ENCODE data around the gene ANXA4. TPM values are rescaled to one million over a fixed set of nuclear protein-coding genes. Genes with fewer than 3 reads are reported as not detected.
"Not testable (repeated sequence)": the region's sequence is repeated elsewhere in the genome, so short reads cannot be mapped to it uniquely, and the experiment has no call there.

The ANXA4 gene
- polyA plus RNA-seq, 10 donors: 24.4 to 40.2 (median 29.1) TPM

DNA sequence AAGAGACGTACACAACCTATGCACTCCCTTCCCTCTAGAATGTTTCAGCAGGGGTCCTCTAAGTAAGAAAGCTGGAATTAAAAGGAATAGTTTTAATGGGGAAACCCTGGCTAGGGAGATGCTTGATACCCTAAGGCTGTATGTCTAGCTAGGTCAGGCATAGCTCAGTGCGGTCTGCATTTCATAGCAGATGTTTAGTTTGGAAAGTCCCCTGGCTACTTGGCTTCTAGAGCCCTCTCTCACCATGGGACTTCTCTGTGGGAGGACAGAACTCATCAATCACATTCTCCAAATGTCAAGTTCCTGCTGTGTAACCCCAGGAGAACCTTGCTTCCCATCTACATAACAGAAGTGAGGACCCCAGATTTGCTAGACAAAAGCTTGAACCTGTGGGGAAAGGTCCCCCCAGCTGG, 24.1 kb upstream of the ANXA4 start:
- DNase-seq: no peak

- no peak for DNase-seq
Observed at GRCh38 chr2:69718338-69718965, 23.5 kb upstream of the ANXA4 start.

- no peak for DNase-seq
Observed at GRCh38 chr2:69720404-69720803, 21.5 kb upstream of the ANXA4 start.

DNA sequence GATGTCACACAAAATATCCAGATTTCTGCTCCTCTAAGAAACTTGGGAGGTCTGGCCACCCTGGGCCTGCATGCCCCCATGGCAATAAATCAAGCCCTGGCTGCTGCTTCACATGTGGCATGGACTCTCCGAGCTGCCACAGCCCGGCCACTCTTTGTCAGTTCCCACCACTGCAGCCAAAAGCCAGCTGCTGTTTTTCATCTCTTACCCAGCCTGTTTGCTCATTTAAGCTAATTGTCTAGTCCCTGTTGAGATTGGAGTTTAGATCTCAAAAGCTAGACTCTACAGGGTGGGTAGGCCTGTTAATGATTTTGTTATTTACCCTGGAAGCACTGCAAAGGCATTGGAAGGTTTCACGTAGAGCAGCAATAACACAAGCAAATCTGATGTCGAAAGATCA, 20.9 kb upstream of the ANXA4 start:
- DNase-seq: no peak

DNA sequence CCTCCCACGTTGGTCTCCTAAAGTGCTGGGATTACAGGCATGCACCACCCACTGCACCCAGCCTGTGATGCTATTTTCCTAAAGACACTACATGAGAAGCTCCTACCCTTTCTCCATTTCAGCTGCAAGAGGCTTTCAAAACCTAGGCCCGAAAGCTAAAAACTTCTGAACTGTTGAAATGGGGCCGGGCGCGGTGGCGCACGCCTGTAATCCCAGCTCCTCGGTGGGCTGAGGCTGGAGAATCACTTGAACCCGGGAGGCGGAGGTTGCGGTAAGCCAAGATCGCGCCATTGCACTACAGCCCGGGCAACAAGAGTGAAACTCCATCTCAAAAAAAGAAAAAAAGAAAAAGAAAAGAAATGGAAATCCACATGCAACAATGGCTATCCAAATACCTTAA, 18.1 kb upstream of the ANXA4 start:
- no peak for DNase-seq

GRCh38 chr2:69724540-69725159, 17.3 kb upstream of the ANXA4 start:
- peak; percentile 75 to 89 (median 86) for DNase-seq

DNA sequence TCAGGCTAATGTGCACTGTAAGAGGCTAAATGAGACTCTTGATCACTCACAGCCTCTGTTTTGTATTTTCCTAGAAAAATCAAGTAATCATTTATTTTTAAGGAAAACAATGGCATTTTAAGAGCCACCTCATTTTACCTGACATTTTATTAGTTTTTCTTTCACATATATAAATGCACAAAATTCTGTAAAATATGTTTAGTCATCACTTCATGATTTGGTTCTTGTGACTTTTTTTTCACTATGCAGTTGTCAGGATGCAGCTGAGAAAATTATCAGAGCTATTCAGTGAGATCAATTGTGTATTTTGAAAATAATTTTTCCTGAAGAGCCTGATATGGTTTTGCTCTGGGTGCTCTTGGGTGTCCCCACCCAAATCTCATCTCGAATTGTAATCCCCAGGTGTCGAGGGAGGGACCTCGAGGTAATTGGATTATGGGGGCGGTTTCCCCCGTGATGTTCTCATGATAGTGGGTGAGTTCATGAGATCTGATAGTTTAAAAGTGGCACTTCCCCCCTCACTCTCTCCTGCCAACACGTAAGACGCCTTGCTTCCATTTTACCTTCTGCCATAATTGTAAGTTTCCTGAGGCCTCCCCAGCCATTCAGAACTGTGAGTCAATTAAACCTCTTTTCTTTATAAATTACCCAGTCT, 16.1 kb upstream of the ANXA4 start:
- no peak for DNase-seq

- no peak for DNase-seq
Observed at GRCh38 chr2:69729266-69729665, 12.7 kb upstream of the ANXA4 start.

DNA sequence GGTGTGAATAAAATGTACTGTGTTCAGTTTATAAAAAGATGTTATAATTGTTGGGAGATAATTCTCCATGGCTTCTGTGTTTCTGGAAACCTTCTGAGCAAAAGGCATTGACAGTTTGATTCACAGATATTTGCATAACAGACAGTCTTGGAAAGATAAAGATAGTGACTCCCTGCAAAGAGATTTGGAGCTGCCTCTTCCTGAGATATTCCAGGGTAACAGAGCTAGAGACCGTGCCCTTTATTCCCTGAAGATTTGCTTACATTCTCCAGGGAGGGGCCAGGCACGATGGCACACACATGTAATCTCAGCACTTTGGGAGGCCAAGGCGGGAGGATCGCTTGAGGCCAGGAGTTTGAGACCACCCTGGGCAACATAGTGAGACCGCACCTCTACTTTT, 12.2 kb upstream of the ANXA4 start:
- DNase-seq: no peak

GRCh38 chr2:69731147-69731970, 10.6 kb upstream of the ANXA4 start:
- DNase-seq: no peak

- DNase-seq: peak in 1 of 3 donors; percentile 33
Observed at GRCh38 chr2:69733342-69734034, 8.4 kb upstream of the ANXA4 start.

DNA sequence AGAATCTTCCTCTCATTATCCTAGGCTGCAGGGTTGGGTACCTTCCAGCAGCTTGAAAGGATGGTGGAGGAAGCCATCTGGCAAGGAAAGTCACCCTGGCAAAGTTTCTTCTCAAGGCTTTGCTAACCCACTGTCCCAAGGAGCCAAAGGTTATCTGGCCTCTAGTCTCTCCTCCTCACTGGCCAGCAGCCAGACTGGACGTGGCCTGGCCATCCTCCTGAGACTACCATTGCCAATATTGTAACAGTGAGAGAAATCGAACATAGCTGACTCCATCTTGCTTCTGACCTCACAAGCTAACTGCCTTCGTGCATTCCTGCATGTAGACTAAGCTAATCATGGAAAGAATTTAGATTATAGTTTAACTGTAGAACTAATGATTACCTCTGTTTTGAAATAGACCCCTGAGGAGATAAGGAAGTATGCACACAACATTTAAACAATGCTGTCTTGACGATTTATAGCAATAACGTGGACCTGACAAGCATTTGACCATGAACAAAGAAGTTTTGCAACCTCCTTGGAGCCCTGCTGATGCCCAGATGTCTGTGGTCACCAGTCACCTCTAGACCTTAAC, 7.8 kb upstream of the ANXA4 start:
- DNase-seq: peak in 2 of 3 donors; percentile 77 to 88

DNA sequence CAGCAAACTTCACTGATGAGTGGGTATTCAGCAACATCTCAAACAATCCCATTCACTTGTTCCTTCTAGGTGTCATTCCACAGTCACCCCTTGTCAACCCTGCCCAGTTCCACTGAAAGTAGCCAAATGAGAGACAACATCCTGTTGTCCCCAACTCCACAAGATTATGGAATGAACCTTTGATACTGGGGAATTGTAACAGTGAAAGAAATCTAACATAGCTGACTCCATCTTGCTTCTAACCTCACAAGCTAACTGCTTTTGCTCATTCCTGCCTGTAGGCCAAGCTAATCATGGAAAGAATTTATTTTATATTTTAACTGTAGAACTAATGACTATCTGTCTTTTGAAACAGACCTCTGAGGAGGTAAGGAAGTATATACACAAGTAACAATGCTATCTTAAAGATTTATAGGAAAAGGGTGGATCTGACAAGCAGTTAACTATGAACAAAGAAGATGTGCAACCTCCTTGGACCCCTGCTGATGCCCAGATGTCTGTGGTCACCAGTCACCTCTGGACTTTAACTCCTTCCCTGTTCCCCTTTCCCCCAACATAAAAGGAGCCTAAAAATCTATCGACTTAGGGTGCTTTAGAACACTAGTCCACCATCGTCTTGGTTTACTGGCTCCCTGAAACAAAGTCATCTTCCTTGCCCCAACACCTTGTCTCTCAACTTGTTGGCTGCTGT, 6.9 kb upstream of the ANXA4 start:
- no peak for DNase-seq

GRCh38 chr2:69735686-69736085, 6.2 kb upstream of the ANXA4 start:
- no peak for DNase-seq

GRCh38 chr2:69738149-69738548, 3.8 kb upstream of the ANXA4 start:
- not testable (repeated sequence) for DNase-seq

GRCh38 chr2:69740502-69740951, 1.4 kb upstream of the ANXA4 start:
- no peak for DNase-seq

GRCh38 chr2:69741229-69741574, 732 bp upstream of the ANXA4 start:
- DNase-seq: peak; percentile 59 to 89 (median 68)

GRCh38 chr2:69742322-69742952, 503 bp downstream of the ANXA4 start:
- peak in 1 of 3 donors; percentile 66 for DNase-seq

GRCh38 chr2:69743847-69744264, 1.9 kb downstream of the ANXA4 start:
- DNase-seq: no peak

- no peak for DNase-seq
Observed at GRCh38 chr2:69744456-69744855, 2.5 kb downstream of the ANXA4 start.

Data from muscle of back (tissue), 11 donors.